HG03045 (cell line): Measurements from ENCODE around the gene CCDC71.

Source experiments
- ATAC-seq: cut with Tn5 transposase; IDR thresholded peaks from one replicate; pipeline ENCODE4 v1.9.1; 2021; ENCODE audit warnings: mild to moderate bottlenecking, moderate library complexity; ENCODE audit not compliant: unreplicated experiment

CCDC71 gene

DNA sequence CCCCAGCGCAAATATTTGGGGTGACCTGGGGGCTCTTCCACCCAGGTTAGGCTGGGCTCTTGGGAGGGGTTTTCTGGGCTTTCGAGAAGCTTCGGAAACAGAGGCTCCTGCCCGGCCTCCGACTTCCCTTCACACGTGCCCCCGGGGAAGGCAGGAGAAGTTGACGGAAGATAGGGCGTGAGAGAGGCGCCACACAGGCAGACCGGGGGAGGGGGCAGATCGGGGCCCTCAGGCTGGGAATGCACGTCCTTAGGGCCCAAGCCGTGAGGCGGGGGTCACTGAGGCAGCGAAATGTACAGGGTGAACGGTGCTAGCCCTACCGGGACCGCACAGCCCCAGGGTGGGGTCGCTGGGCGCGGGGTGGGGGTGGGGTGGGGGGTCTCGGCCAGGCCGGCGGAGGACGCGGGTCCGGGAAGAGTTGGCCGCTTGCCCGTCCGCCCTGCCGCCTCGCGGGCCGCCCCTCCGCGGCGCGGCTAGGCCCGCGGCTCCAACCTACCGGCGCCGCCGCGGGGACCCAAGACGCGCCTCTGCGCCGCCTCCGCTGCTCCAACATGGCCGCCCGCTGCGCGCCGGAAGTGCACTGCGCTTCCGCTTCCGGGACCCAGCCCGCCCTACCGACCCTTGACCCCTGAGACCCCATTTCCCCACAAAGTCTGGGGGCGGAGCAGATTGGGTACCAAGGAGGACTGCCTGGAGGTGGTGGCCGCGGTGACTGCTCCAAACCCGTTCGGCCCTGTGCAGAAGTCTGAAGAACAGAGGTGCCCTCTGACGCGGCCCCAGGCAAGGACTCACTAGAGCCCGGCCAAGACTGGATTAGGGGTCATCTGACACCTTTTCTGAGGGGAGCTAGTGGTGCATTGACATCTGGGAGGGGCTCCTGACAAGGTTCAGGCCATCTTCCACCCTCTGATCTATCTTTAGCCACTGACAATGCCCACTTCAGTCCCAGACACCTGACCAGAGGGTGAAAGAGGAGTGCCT is at the start of gene CCDC71:
Gene CCDC71 (minus strand): TSS at position 561 of the 981 bp plus-strand sequence. CDS start 2,123 bp downstream, outside the sequence.
- no peak for ATAC-seq

GRCh38 chr3:49213998-49214397 is 47.9 kb upstream of the CCDC71 start:
- no peak for ATAC-seq

GRCh38 chr3:49213541-49213943 is 47.4 kb upstream of the CCDC71 start:
- ATAC-seq: no peak

DNA sequence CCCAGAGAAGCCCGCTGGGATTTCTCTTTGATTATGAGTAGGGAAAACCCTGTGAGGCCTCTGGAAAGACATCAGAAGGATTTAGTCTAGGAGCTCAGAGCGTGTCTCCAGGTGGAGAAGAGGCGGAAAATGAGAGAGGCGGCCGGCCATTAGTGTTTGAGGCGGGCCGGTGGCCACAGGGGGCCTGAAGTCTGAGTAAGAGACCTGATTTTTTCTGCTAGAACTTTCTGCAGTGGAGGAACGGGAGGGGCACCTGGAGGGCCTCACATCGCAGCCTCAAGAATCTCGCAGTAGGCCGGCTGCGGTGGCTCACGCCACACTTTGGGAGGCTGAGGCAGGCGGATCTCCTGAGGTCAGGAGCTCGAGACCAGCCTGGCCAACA is 33.8 kb upstream of the CCDC71 start:
- no peak for ATAC-seq

- no peak for ATAC-seq
These were observed 33.2 kb upstream of the CCDC71 start for GRCh38 chr3:49199239-49199899.

DNA sequence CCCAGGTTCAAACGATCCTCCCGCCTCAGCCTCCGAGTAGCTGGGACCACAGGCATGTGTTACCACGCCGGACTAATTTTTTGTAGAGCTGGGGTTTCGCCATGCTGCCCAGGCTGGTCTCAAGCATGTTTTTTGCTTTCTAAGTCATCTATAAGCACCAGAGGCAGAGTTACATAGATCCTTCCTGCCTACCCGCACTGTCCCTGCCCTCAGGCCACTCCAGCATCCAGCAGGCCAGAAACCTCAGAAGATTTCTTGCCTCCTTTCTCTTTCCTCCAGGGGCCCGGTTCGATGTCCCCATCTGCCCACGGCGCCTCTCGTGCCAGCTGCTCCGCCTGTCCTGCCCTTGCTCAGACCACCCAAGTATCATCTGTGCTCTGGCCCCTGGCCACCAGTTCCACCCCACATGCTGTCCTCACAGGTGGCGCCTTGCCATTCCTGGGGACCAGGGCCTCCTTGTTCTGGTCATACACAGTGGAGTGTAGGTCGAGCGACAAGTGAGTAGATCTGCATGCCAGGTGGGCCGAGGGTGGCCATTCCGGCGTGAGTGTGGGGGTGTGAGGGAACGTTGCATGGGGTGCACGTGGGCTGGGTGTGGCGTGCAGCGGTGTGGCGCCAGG is 32.6 kb upstream of the CCDC71 start:
- ATAC-seq: no peak

DNA sequence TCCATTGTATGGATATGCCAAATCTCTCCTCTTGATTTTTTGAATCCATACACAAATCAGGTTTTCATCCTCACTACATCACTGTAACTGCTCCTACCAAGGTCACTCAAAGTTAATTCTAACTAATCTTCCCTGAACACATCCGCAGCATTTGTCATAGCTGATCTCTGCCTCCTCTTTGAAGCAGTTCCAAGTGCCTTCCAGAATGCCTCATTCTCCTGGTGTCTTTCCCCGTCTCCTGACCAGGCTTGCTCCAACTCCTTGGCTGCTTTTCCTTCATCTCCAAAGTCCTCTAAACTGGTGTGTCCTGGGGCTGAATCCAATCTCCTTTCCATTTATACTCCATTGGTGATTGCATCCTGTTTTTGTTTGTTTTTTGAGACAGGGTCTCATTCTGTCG is 32.0 kb upstream of the CCDC71 start:
- no peak for ATAC-seq

- no peak for ATAC-seq
These were observed 25.6 kb upstream of the CCDC71 start for GRCh38 chr3:49191741-49192140.

- no peak for ATAC-seq
These were observed 17.7 kb upstream of the CCDC71 start for GRCh38 chr3:49183873-49184272.

DNA sequence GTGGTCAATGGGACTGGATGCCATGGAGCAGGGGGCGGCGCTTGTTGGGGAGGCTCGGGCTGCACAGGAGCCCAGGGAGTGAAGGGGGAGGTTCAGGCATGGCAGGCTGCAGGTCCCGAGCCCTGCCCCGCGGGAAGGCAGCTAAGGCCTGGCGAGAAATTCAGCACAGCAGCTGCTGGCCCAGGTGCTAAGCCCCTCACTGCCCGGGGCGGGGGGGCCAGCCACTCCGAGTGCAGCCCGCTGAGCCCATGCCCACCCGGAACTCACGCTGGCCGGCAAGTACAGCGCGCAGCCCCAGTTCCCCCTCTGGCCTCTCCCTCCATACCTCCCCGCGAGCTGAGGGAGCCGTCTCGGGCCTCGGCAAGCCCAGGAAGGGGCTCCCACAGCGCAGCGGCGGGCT is 16.6 kb upstream of the CCDC71 start:
- ATAC-seq: no peak

- no peak for ATAC-seq
These were observed 15.2 kb upstream of the CCDC71 start for GRCh38 chr3:49181351-49181750.

- ATAC-seq: no peak
These were observed 14.0 kb upstream of the CCDC71 start for GRCh38 chr3:49180116-49180515.

- no peak for ATAC-seq
These were observed 10.9 kb upstream of the CCDC71 start for GRCh38 chr3:49177073-49177472.

DNA sequence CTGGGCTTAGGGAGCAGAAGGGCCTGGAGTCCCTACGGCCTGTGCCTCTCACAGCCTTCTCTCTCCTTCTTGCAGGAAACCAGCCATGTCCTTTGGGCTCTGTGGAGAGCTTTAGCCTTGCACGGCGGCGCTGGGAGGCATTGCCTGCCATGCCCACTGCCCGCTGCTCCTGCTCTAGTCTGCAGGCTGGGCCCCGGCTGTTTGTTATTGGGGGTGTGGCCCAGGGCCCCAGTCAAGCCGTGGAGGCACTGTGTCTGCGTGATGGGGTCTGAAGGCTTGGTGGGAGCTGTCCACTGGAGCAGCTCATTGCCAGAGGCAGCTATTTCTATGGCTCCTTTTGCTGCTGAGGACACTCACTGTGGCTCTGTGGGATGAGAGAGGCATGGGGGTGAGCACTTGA is 9.4 kb upstream of the CCDC71 start:
- ATAC-seq: no peak

DNA sequence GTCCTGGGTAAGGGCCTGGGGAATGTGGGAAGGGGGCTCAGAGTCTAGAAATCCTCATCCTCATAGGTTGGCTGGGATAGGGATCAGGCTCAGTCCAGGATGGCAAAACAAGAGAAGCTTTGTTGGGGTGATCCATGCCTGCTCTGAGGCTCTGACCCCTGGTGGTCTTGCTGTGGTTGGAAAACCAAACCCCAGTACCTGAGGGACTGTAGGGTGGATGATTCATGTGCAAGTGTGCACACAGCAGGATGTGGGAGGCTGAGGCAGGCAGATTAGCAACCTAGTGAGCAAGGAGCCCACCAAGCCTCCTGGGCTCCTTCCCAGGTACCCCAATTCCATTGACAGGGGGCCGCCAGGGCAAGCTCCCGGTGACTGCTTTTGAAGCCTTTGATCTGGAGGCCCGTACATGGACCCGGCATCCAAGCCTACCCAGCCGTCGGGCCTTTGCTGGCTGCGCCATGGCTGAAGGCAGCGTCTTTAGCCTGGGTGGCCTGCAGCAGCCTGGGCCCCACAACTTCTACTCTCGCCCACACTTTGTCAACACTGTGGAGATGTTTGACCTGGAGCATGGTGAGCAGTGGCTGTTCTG is 8.4 kb upstream of the CCDC71 start:
- no peak for ATAC-seq

DNA sequence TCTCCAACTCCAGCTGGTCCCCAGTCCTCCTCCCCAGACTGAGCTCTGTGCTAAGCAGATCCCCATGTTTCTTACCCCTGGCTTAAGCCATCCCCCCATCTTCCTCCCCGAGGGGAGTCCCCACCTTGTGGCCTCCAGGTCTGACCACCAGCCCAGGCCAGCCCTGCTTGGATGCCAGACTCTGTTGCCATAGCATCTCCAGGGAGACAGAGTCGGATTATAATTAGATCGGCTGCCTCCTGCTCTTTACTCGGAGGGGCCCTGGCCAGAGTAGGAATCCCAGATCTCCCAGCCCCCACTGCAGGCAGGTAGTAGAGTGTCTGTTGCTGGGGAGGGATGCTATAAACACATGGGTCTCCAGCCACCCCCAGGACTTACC is 7.7 kb upstream of the CCDC71 start:
- ATAC-seq: no peak

DNA sequence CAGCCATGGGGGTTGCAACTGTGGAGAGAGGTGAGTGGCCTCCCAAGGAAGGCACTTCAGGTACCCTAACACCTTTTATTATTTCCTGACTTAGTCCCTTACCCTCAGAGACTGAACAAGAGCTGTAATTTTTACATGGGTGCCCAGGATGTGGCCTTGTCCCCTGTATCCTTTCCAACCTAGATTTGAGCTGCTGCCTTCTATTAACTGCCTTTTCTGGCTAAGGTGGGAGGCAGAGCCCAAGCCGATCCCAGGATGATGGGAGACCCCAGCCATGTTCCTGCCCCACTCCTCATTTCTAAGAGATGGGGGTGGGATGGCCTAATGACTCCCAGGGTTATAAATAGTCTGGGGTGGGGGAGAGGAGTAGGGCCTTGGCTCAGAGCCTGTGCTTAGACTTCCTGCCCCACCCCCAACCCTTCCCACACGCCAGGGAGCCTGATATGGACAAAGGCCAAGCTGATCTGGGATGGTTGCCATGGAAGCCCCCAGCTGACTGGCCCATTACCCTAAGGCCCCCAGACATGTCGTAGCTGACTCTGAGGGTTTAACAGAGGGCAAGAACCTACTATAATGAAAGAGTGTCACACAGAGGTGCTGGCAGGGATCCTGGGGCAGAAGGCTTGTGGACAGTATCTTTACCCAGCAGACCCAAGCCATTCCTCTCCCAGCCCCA is 7.1 kb upstream of the CCDC71 start:
- no peak for ATAC-seq

DNA sequence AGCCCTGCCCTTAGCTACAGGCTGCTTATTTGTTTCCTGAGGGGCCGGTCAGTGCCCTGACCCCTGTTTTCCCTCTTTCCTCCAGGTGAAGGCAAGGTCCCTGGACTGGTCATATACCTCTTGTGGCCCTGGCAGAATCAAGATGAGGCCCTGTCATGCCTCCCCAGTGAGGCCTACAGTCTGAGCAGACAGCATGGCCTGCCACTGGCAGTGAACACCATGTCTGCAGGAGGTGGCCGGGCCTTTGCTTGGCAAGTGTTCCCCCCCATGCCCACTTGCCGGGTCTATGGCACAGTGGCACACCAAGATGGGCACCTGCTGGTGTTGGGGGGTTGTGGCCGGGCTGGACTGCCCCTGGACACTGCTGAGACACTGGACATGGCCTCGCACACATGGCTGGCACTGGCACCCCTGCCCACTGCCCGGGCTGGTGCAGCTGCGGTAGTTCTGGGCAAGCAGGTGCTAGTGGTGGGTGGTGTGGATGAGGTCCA is 6.5 kb upstream of the CCDC71 start:
- no peak for ATAC-seq

GRCh38 chr3:49171775-49172500 is 5.8 kb upstream of the CCDC71 start:
- ATAC-seq: no peak
